22Rv1 (cell line): ENCODE results near the gene CDC16.

Experiments used
- CTCF ChIP-seq: fragments of 450-650 bp; IDR thresholded peaks from 2 replicates; pipeline ENCODE4 v1.5.1; 2017; ENCODE audit warnings: mild to moderate bottlenecking
- ZFX ChIP-seq: fragments of 450-650 bp; IDR thresholded peaks from 2 replicates; pipeline ENCODE4 v1.6.1; 2017; ENCODE audit warnings: antibody characterized with exemption, borderline replicate concordance

GRCh38 chr13:114212158-114212495 is 22.6 kb upstream of the CDC16 start:
- TF ChIP-seq CTCF (no peak), ZFX (no peak)
